H1 (cell line): ENCODE measurements around the gene LIMA1. TPM values are rescaled to one million over a fixed set of nuclear protein-coding genes. Genes with fewer than 3 reads are reported as not detected.

Source experiments
- CTCF ChIA-PET: fragments of 300-600 bp; sonication (Branson Sonifier 250); formaldehyde crosslinking; loops from one replicate; lab custom pipeline; 2021; ENCODE audit not compliant: partially characterized antibody; lab: Charles Lee
- POLR2A ChIA-PET: fragments of 300-600 bp; sonication (Branson Sonifier 250); formaldehyde crosslinking; loops from one replicate; lab custom pipeline; 2021; ENCODE audit warnings: inconsistent platforms; ENCODE audit not compliant: partially characterized antibody; lab: Charles Lee
- DNase-seq, 2 experiments: peaks; one replicate each; pipeline versions ENCODE4 v3.0.0 to v3.0.0-alpha.2; 2010 to 2022; ENCODE audit warnings: low spot score in 2 of 2, low read depth in 1 of 2, mixed read lengths in 1 of 2
- FAIRE-seq: peaks from 2 replicates; lab custom pipeline; 2011; peaks lifted over from hg19 to GRCh38; lab: Jason Lieb, UNC
- H2AFZ ChIP-seq: 2 replicates; pipeline ENCODE4 v1.8.1; 2012; ENCODE audit warnings: low read length, inconsistent platforms
- H2AK5ac ChIP-seq: 2 replicates; pipeline ENCODE4 v1.6.1; 2013; ENCODE audit warnings: low read depth, low read length
- H2BK120ac ChIP-seq: replicated peaks from 2 replicates; pipeline ENCODE3; 2013; ENCODE audit warnings: low read depth, low read length, inconsistent platforms
- H2BK12ac ChIP-seq: 2 replicates; pipeline ENCODE4 v1.6.1; 2013; ENCODE audit warnings: low read depth, low read length
- H2BK15ac ChIP-seq: 2 replicates; pipeline ENCODE4 v1.6.1; 2013; ENCODE audit warnings: low read length
- H2BK20ac ChIP-seq: 2 replicates; pipeline ENCODE4 v1.6.1; 2013; ENCODE audit warnings: low read length
- H2BK5ac ChIP-seq: 2 replicates; pipeline ENCODE4 v1.6.1; 2013; ENCODE audit warnings: low read depth, low read length
- H3K14ac ChIP-seq: 2 replicates; pipeline ENCODE4 v1.6.1; 2013; ENCODE audit warnings: inconsistent platforms; ENCODE audit not compliant: insufficient read length
- H3K18ac ChIP-seq: 2 replicates; pipeline ENCODE4 v1.6.1; 2013; ENCODE audit warnings: low read length; ENCODE audit errors: extremely low read depth
- H3K23ac ChIP-seq: 2 replicates; pipeline ENCODE4 v1.6.1; 2013; ENCODE audit warnings: inconsistent platforms; ENCODE audit not compliant: insufficient read length
- H3K23me2 ChIP-seq: 2 replicates; pipeline ENCODE4 v1.6.1; 2013; ENCODE audit warnings: low read depth, low read length
- H3K27ac ChIP-seq: 2 replicates; pipeline ENCODE4 v1.6.1; 2011; ENCODE audit warnings: low read depth, low read length, inconsistent platforms
- H3K27me3 ChIP-seq, 4 experiments: replicated peaks in 1 of 4; 1 replicate in 1 of 4; 2 replicates in 3 of 4; pipeline versions ENCODE4 v1.6.1 to v1.8.1; 2011 to 2013; ENCODE audit warnings: low read length in 3 of 4, mild to moderate bottlenecking in 3 of 4, inconsistent platforms in 2 of 4, mixed read lengths in 2 of 4, moderate library complexity in 1 of 4; ENCODE audit not compliant: control insufficient read depth in 3 of 4, insufficient read depth in 3 of 4; ENCODE audit errors: extremely low read depth in 1 of 4
- H3K36me3 ChIP-seq, 4 experiments: 2 replicates each; pipeline versions ENCODE4 v1.6.1 to v1.8.1; 2011 to 2013; ENCODE audit warnings: mild to moderate bottlenecking in 4 of 4, low read length in 3 of 4, moderate library complexity in 2 of 4, control low read depth in 1 of 4, inconsistent platforms in 1 of 4; ENCODE audit not compliant: insufficient read depth in 4 of 4, control insufficient read depth in 2 of 4
- H3K4ac ChIP-seq: replicated peaks from 2 replicates; pipeline ENCODE3; 2013; ENCODE audit warnings: low read length, low read depth, mixed read lengths, inconsistent platforms; ENCODE audit not compliant: insufficient read length
- H3K4me1 ChIP-seq, 4 experiments: replicated peaks in 1 of 4; 1 replicate in 1 of 4; 2 replicates in 3 of 4; pipeline versions ENCODE4 v1.6.1 to v1.8.1; 2011 to 2013; ENCODE audit warnings: low read length in 3 of 4, inconsistent platforms in 2 of 4, mixed read lengths in 1 of 4; ENCODE audit not compliant: insufficient read depth in 4 of 4, control insufficient read depth in 3 of 4
- H3K4me2 ChIP-seq, 2 experiments: 2 replicates each; pipeline versions ENCODE4 v1.6.1 to v1.8.1; 2011 to 2013; ENCODE audit warnings: low read depth in 2 of 2, low read length in 2 of 2, control low read depth in 1 of 2, inconsistent platforms in 1 of 2, mild to moderate bottlenecking in 1 of 2; ENCODE audit not compliant: insufficient read depth in 1 of 2
- H3K4me3 ChIP-seq, 4 experiments: fragments of 200-600, 300-600 bp in 1 of 4; sonication (generic), shearing (Covaris generic), sonication (Bioruptor Twin) in 1 of 4; 2 replicates each; pipeline versions ENCODE4 v1.5.1 to v1.8.1; 2011 to 2016; ENCODE audit warnings: low read length in 4 of 4, low read depth in 3 of 4, control low read depth in 2 of 4, inconsistent platforms in 2 of 4, mild to moderate bottlenecking in 2 of 4, mixed read lengths in 1 of 4, moderate library complexity in 1 of 4; ENCODE audit not compliant: insufficient read depth in 2 of 4; ENCODE audit errors: extremely low read depth in 1 of 4
- H3K56ac ChIP-seq: replicated peaks from 2 replicates; pipeline ENCODE3; 2013; ENCODE audit warnings: low read depth, mild to moderate bottlenecking, mixed read lengths, low read length, inconsistent platforms; ENCODE audit not compliant: insufficient read length
- H3K79me1 ChIP-seq: 2 replicates; pipeline ENCODE4 v1.6.1; 2013; ENCODE audit warnings: low read depth, low read length, control low read depth
- H3K79me2 ChIP-seq, 2 experiments: 2 replicates each; pipeline versions ENCODE4 v1.6.1 to v1.8.1; 2012 to 2013; ENCODE audit warnings: low read length in 2 of 2, mild to moderate bottlenecking in 2 of 2, inconsistent platforms in 1 of 2; ENCODE audit not compliant: insufficient read depth in 2 of 2, control insufficient read depth in 1 of 2
- H3K9ac ChIP-seq, 4 experiments: replicated peaks in 1 of 4; 1 replicate in 1 of 4; 2 replicates in 3 of 4; pipeline versions ENCODE4 v1.6.1 to v1.8.1; 2011 to 2013; ENCODE audit warnings: low read depth in 3 of 4, low read length in 3 of 4, control low read depth in 2 of 4, mild to moderate bottlenecking in 2 of 4, moderate library complexity in 2 of 4, inconsistent platforms in 1 of 4; ENCODE audit errors: extremely low read depth in 1 of 4
- H3K9me3 ChIP-seq, 2 experiments: 2 replicates each; pipeline versions ENCODE4 v1.6.1 to v1.8.1; 2012 to 2013; ENCODE audit warnings: mild to moderate bottlenecking in 2 of 2, moderate library complexity in 2 of 2, control low read depth in 1 of 2, inconsistent platforms in 1 of 2, low read depth in 1 of 2, low read length in 1 of 2, mixed read lengths in 1 of 2; ENCODE audit not compliant: insufficient read depth in 2 of 2
- H4K20me1 ChIP-seq, 2 experiments: replicated peaks in 1 of 2; 2 replicates each; pipeline versions ENCODE3 to v1.8.1; 2011 to 2013; ENCODE audit warnings: inconsistent platforms in 2 of 2, low read length in 2 of 2, mild to moderate bottlenecking in 1 of 2; ENCODE audit not compliant: insufficient read depth in 2 of 2, control insufficient read depth in 1 of 2
- H4K5ac ChIP-seq: 2 replicates; pipeline ENCODE4 v1.6.1; 2013; ENCODE audit warnings: low read length, low read depth, mixed read lengths, inconsistent platforms; ENCODE audit not compliant: insufficient read length
- H4K8ac ChIP-seq: 2 replicates; pipeline ENCODE4 v1.8.0; 2013; ENCODE audit warnings: mild to moderate bottlenecking, moderate library complexity, low read length, inconsistent platforms; ENCODE audit not compliant: insufficient read depth; ENCODE audit errors: extremely low read depth
- H4K91ac ChIP-seq: replicated peaks from 2 replicates; pipeline ENCODE3; 2013; ENCODE audit warnings: low read length, mixed read lengths, inconsistent platforms; ENCODE audit not compliant: insufficient read length
- SP4 ChIP-seq: IDR thresholded peaks from 2 replicates; pipeline ENCODE4 v1.6.1; 2012; ENCODE audit warnings: low read length, inconsistent platforms
- SUZ12 ChIP-seq: fragments of 200-600 bp; sonication (generic); IDR thresholded peaks from 2 replicates; pipeline ENCODE4 v1.6.1; 2012; ENCODE audit warnings: mild to moderate bottlenecking, inconsistent platforms, low read length, moderate library complexity, mixed read lengths
- WGBS, 2 experiments: shearing (Covaris generic) in 1 of 2; methylation state at CpG; one replicate each; pipeline versions ENCODE4 v1.1.6 to v1.1.7; 2013 to 2015; ENCODE audit warnings: low lambda C conversion rate in 2 of 2, mixed read lengths in 2 of 2, inconsistent platforms in 1 of 2, low coverage in 1 of 2, missing lambda C conversion rate in 1 of 2; ENCODE audit not compliant: insufficient replicate concordance in 2 of 2, insufficient coverage in 1 of 2, insufficient read length in 1 of 2; ENCODE audit errors: extremely low coverage in 1 of 2, missing lambda C conversion rate in 1 of 2; 5-methylcytosine and 5-hydroxymethylcytosine counted together
- polyA plus RNA-seq, 7 experiments: library from polyadenylated mRNA; depleted of rRNA in 3 of 7; stranded (reverse) in 5 of 7; unstranded in 2 of 7; fragments of >200 nt in 5 of 7; fragments of 200-250 nt in 2 of 7; gene quantifications; 1 replicate in 5 of 7; 2 replicates in 1 of 7; 4 replicates in 1 of 7; pipeline versions ENCODE4 v1.2.1 to v1.2.3, GENCODE V29; 2011 to 2013; ENCODE audit warnings: missing spikeins in 2 of 7, mixed read lengths in 2 of 7
- total RNA-seq: library from RNA; stranded (reverse); fragmentation: NEBNext Ultra II Directional; extraction: Animal tissue kit (Norgen Biotek cat#: 25700); gene quantifications from 2 replicates; pipeline ENCODE4 v1.2.1, GENCODE V29; 2021

LIMA1 gene
- total and polyA plus RNA-seq, 2 of the 8 experiments (the other 6 are each of a cell fraction or from before 2014, with no cell fraction given) = 12.7 to 47.6 TPM

GRCh38 chr12:50276068-50276467 lies 7.3 kb downstream of the LIMA1 start:
- no peak overlapping the region for H4K8ac ChIP-seq
- H3K4ac ChIP-seq = no peak overlapping the region
- 98% methylated on average over 2 of the region's 2 CpGs; no CpG with 5 or more reads in 1 of the 2 experiments for WGBS, 2 experiments
- H4K20me1 ChIP-seq = no peaks in the 10 kb centered on the region
- H3K9me3 ChIP-seq = no peaks in the 10 kb centered on the region
- DNase-seq (no peak), FAIRE-seq (no peak)
- no peaks in the 10 kb centered on the region for H3K36me3 ChIP-seq
- H4K5ac ChIP-seq = no peak overlapping the region
- H3K23ac ChIP-seq = no peak overlapping the region
- H3K18ac ChIP-seq = no peak overlapping the region
- no peaks in the 10 kb centered on the region; the same call in 1 of the 2 replicates for H3K23me2 ChIP-seq
- no peak overlapping the region for H2BK5ac ChIP-seq
- no peak overlapping the region for H2BK12ac ChIP-seq
- ChIA-PET POLR2A (no interaction called here), CTCF (no interaction called here)
- H3K79me1 ChIP-seq = no peaks in the 10 kb centered on the region
- no peak overlapping the region for H2BK120ac ChIP-seq
- no peaks in the 10 kb centered on the region; a peak in 2 of 7 replicates for H3K4me1 ChIP-seq
- no peak overlapping the region for H3K27ac ChIP-seq
- no peaks in the 10 kb centered on the region for H3K27me3 ChIP-seq
- H2BK15ac ChIP-seq = no peak overlapping the region
- H3K56ac ChIP-seq = no peak overlapping the region
- no peaks in the 10 kb centered on the region for H3K79me2 ChIP-seq
- no peak overlapping the region for H2AK5ac ChIP-seq
- no peak overlapping the region for H3K4me3 ChIP-seq
- H3K9ac ChIP-seq = no peak overlapping the region
- H3K4me2 ChIP-seq = no peak overlapping the region
- H2BK20ac ChIP-seq = no peak overlapping the region
- H2AFZ ChIP-seq = no peak overlapping the region
- TF ChIP-seq SUZ12 (no peak), SP4 (no peak)
- H4K91ac ChIP-seq = no peak overlapping the region
- no peak overlapping the region for H3K14ac ChIP-seq
